SK-N-SH treated with all-trans-retinoic acid at 6 μM for 48 hours (cell line): ENCODE measurements around the gene SCIN.
"Not testable (repeated sequence)": the region's sequence is repeated elsewhere in the genome, so short reads cannot be mapped to it uniquely, and the experiment has no call there.

ENCODE experiments used
- ARNTL ChIP-seq: fragments of 450-650 bp; formaldehyde crosslinking; IDR thresholded peaks from 2 replicates; pipeline ENCODE4 v1.5.0; 2020; ENCODE audit warnings: low read depth, mild to moderate bottlenecking, moderate library complexity, borderline replicate concordance
- CSDC2 ChIP-seq: fragments of 250-450 bp; sonication (Bioruptor Pico); IDR thresholded peaks from 2 replicates; pipeline ENCODE4 v1.5.0; 2020; ENCODE audit warnings: mild to moderate bottlenecking, moderate library complexity
- OSR1 ChIP-seq: fragments of 250-450 bp; sonication (Bioruptor Pico); IDR thresholded peaks from 2 replicates; pipeline ENCODE4 v1.8.0; 2022; ENCODE audit warnings: moderate library complexity, mild to moderate bottlenecking, inconsistent platforms
- RARB ChIP-seq: fragments of 250-450 bp; sonication (Bioruptor Pico); IDR thresholded peaks from 2 replicates; pipeline ENCODE4 v1.8.0; 2021; ENCODE audit warnings: mild to moderate bottlenecking, moderate library complexity
- TCF4 ChIP-seq: fragments of 250-450 bp; sonication (Bioruptor Pico); IDR thresholded peaks from 2 replicates; pipeline ENCODE4 v1.8.0; 2021; ENCODE audit warnings: mild to moderate bottlenecking, moderate library complexity, borderline replicate concordance
- TOX ChIP-seq: fragments of 250-450 bp; sonication (Bioruptor Pico); IDR thresholded peaks from 2 replicates; pipeline ENCODE4 v1.8.0; 2021; ENCODE audit warnings: mild to moderate bottlenecking, moderate library complexity, borderline replicate concordance
- TSHZ2 ChIP-seq: fragments of 250-450 bp; sonication (Bioruptor Pico); IDR thresholded peaks from 2 replicates; pipeline ENCODE4 v1.5.0; 2020; ENCODE audit warnings: mild to moderate bottlenecking, moderate library complexity
- ZC3H10 ChIP-seq: fragments of 250-450 bp; sonication (Bioruptor Pico); IDR thresholded peaks from 2 replicates; pipeline ENCODE4 v1.5.1; 2021; ENCODE audit warnings: mild to moderate bottlenecking, moderate library complexity
- ZFP3 ChIP-seq: fragments of 250-450 bp; sonication (Bioruptor Pico); IDR thresholded peaks from 2 replicates; pipeline ENCODE4 v1.5.0; 2020; ENCODE audit warnings: mild to moderate bottlenecking, moderate library complexity
- ZFP30 ChIP-seq: fragments of 450-650 bp; formaldehyde crosslinking; IDR thresholded peaks from 2 replicates; pipeline ENCODE4 v1.5.0; 2022; ENCODE audit warnings: mild to moderate bottlenecking, moderate library complexity
- ZNF70 ChIP-seq: fragments of 450-650 bp; formaldehyde crosslinking; IDR thresholded peaks from 2 replicates; pipeline ENCODE4 v1.5.0; 2020; ENCODE audit warnings: mild to moderate bottlenecking, moderate library complexity
- ZNF8 ChIP-seq: fragments of 450-650 bp; formaldehyde crosslinking; IDR thresholded peaks from 2 replicates; pipeline ENCODE4 v1.5.0; 2020; ENCODE audit warnings: mild to moderate bottlenecking, moderate library complexity
- TF ChIP-seq, protein P1 (sequence below): fragments of 250-450 bp; sonication (Bioruptor Pico); IDR thresholded peaks from 2 replicates; pipeline ENCODE4 v1.8.0; 2020; ENCODE audit warnings: mild to moderate bottlenecking, moderate library complexity, borderline replicate concordance

- not testable (repeated sequence) for TF ChIP-seq ZNF8 (CRISPR knock-in tag); TSHZ2 (CRISPR knock-in tag); RARB (CRISPR knock-in tag); TOX (CRISPR knock-in tag); ZFP30 (CRISPR knock-in tag); ZC3H10 (CRISPR knock-in tag); OSR1 (CRISPR knock-in tag); TCF4; ZFP3 (CRISPR knock-in tag); ZNF70; ARNTL; CSDC2
- TF ChIP-seq, protein P1, sequence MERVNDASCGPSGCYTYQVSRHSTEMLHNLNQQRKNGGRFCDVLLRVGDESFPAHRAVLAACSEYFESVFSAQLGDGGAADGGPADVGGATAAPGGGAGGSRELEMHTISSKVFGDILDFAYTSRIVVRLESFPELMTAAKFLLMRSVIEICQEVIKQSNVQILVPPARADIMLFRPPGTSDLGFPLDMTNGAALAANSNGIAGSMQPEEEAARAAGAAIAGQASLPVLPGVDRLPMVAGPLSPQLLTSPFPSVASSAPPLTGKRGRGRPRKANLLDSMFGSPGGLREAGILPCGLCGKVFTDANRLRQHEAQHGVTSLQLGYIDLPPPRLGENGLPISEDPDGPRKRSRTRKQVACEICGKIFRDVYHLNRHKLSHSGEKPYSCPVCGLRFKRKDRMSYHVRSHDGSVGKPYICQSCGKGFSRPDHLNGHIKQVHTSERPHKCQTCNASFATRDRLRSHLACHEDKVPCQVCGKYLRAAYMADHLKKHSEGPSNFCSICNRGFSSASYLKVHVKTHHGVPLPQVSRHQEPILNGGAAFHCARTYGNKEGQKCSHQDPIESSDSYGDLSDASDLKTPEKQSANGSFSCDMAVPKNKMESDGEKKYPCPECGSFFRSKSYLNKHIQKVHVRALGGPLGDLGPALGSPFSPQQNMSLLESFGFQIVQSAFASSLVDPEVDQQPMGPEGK (CRISPR knock-in tag) = not testable (repeated sequence)
These were observed 14.8 kb upstream of the SCIN start for GRCh38 chr7:12555695-12556094.
